ENCODE measurements around the gene TNKS1BP1. TPM values are rescaled to one million over a fixed set of nuclear protein-coding genes. Genes with fewer than 3 reads are reported as not detected.
"Not testable (repeated sequence)": the region's sequence is repeated elsewhere in the genome, so short reads cannot be mapped to it uniquely, and the experiment has no call there.

Gene TNKS1BP1
- total RNA-seq, 1 experiment from 2014 or later, result 129 TPM

- DNase-seq (ENCODE audit: low spot score), result no peak
Observed at GRCh38 chr11:57353446-57353845, 28.7 kb upstream of the TNKS1BP1 start.

DNA sequence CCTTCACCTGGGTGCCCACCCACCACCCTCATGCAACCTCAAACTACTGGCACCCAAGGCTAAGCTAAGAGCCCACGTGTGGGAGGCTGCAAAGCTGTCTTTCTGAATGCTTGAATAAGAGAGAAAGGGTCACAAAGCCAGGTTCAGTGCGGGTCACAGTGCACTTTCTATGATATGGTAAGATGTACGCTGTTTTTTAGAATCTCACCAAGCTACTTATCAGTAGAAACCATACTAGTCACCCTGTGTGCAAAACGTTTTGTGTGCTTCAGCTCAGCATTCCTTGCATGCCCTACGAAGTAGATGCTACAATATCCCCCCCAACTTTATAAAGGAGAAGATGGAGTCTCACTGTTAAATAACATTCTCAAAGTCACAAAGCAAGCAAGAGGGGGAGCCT is 28.3 kb upstream of the TNKS1BP1 start:
- no peak for DNase-seq (ENCODE audit: low spot score)

DNA sequence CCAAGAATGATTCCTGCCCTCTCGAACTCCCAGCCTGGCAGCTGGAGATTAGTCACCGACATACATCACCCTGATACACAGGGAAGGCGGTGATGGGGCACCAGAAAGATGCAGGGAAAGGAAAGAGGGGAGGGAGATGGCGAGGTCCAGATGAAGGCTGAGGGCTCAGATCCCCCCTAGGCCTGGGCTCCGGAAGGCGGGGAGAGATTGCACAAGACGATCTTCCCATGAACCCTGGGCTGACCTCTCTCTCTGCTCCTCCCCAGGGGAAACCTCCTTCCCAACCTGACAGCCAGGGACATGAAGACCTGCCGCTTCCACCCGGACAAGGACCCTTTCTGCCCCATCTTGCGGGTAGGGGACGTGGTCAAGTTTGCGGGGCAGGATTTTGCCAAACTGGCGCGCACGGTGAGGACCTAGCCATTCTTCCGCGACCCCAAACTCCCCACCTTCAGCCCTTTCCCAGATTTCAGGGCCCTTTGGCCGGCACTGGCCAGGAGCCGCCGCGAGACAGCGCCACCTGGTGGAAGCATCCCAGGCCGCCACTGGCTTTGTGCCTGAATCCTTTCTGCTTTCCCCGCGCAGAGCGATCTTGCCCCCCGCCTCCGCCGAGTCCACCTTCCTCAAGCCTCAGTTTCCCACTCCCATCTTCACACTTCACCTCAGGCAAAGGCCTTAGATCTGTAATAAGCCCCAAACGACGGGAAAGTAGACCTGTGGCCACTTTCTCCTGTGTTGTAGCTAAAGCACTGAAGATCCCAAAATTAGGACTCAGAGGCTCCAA is 24.9 kb upstream of the TNKS1BP1 start:
- DNase-seq (ENCODE audit: low spot score), result peak; percentile 65

DNA sequence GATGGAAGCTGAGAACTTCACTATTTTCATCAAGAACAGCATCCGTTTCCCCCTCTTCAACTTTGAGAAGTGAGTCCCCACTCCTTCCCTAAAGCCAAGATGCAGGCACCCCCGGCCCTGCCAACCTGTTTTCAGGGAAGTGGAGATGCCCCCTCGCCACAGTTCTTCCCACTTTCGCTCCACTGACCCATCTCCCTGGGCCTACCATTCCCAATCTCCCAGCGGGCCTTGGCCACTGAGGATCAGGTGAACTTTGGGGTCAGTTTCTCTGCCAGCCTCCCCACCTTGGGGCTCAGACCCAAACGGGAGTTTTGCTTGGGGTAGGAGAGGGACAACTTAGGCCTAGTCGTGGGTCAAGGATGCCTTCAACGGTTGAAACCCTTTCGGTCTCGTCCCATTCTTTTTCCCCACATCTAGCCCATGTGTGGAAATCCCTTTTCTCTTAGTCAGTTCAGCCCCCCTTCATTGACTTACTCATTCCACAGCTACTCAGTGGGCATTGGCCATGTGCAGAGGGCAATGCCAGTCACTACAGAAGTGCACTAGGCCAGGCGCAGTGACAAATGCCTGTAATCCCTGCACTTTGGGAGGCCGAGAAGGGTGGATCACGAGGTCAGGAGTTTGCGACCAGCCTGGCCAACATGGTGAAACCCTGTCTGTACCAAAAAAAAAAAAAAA is 24.0 kb upstream of the TNKS1BP1 start:
- DNase-seq (ENCODE audit: low spot score), result no peak

DNA sequence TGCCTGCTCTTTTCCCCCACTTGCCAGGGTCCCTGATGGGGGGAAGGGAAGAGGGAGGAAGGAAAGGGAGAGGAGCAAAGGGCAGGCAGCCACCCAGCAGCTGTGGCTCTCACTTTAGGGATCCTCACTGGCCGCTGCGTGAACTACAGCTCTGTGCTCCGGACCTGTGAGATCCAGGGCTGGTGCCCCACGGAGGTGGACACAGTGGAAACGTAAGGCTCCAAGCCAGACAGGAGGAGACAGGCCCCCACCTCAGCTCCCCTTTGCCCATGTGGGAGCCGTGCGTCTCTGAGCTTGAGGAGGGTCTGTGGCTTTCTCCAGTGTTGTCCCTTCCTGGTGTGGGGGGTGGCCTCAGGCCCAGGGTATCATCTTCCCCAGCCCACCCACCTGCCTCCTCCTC is 23.3 kb upstream of the TNKS1BP1 start:
- DNase-seq (ENCODE audit: low spot score), result no peak

- no peak for DNase-seq (ENCODE audit: low spot score)
Observed at GRCh38 chr11:57347336-57347735, 22.6 kb upstream of the TNKS1BP1 start.

GRCh38 chr11:57345555-57346211 is 20.9 kb upstream of the TNKS1BP1 start:
- DNase-seq (ENCODE audit: low spot score), result peak; percentile 97

DNA sequence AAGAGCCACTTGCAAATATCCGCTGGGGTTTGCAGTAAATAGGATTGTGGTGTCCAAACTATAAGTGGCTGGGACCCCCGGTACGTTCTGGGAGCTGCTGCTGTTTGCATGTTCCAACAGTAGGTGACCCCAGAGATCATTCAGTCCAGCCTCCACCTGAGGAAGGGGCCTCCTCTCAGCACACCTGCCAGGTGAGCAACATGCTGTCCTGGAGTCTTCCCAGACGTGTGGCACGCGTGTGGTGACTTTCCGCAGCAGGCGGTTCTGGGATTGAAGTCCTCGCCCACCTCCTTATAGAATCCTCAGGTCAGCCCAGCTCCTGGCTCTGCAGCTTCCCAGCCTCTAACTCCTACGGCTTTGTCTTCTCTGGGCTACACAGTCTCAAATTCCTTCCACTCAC is 20.1 kb upstream of the TNKS1BP1 start:
- DNase-seq (ENCODE audit: low spot score), result no peak

DNA sequence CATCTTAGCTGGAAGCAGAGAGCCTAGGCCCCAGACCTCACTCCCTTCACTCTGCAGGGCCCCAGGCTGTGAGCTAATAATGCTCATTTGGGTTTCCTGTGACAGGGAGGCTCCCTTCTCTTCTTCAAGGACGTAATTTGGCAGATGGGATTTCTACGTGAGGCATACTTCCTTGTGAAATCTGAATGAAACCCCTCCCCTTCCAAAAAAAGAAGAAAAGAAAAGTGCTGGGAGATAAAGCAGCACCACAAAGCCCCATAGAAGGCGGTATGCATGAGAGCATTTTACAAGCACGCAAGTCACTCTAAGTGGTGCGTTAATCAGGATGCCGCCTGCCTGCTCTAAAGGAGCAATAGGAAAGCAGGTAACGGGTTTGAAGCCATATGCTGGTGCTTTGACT is 19.1 kb upstream of the TNKS1BP1 start:
- DNase-seq (ENCODE audit: low spot score), result no peak

DNA sequence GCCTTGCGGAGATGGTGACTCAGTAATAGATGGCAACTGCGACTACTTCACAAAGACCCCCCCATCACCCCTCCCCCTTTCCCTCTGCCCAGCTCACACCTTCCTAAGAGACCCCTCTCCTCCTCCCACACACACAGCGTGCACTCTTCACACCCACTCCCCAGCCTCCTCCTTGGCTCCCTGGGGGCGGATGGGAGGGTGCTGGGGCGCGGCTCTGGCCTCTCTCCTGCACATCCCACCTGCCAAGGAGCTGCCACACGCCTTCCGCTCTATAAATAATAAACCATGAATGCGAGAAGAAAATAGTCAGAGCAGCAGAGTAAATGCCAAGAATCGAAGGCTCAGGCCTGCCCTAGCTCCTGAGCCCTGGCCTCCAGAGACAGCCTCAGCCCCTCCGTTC is 17.9 kb upstream of the TNKS1BP1 start:
- no peak for DNase-seq (ENCODE audit: low spot score)

DNA sequence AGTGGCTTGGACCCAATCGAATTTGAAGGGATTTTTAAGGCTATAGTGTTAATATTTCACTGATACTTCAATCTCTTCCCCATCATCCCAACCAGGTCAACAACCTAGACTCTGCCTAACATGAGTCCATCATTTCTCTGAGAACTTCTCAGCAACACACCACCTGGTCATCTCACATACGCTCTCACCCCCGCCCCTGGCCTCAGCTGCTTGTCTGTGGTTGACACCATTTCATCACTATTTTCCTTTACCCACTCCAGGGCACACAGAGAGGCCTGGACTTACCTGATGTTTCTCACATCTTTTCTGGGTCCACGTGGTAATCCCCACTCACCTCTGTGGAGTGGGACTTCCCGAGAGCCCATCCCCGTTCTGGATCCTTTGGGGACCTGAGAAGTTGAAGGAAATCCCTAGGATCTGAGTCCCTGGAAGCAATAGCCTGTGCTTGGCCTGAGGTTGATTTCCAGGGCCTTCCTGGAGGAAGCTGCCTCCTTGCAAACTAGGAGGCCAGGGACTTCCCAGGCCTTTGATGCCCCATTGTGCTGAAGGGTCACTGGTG is 16.6 kb upstream of the TNKS1BP1 start:
- no peak for DNase-seq (ENCODE audit: low spot score)

DNA sequence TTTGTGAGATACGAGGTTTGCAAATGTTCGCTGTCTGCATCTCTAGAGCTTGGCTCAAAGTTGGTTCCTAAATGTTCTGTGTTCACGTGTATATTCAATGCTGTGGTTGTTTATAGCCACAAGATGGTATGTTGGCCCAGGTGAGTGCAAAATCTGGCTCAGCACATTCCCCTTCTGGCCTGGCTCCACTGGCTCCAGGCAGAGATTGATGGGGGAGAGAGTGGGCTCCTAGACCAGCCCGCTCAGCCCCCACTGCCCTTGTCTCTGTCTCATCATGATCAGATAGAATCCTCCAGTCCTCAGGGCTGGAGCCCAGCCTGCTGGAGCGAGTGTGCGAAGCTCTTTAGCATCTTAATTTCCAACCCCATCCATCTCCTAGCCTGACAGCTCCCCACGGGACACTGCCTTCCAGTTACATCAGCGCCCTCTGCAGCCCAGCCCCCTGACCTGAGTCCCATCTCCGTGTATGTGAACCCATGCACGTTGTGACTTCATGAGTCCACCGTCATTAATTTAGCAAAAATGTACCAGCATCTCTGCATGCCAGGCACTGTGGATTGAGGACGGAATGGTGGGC is 15.4 kb upstream of the TNKS1BP1 start:
- peak; percentile 36 for DNase-seq (ENCODE audit: low spot score)

- no peak for DNase-seq (ENCODE audit: low spot score)
Observed at GRCh38 chr11:57339328-57339727, 14.6 kb upstream of the TNKS1BP1 start.

GRCh38 chr11:57338142-57338541 is 13.4 kb upstream of the TNKS1BP1 start, which contains the start of gene P2RX3:
TSS of gene P2RX3 (plus strand) at chr11:57338352. CDS start at chr11:57338551, 199 bp downstream.
- no peak for DNase-seq (ENCODE audit: low spot score)

- not testable (repeated sequence) for DNase-seq (ENCODE audit: low spot score)
Observed at GRCh38 chr11:57336856-57337255, 12.1 kb upstream of the TNKS1BP1 start.

GRCh38 chr11:57336111-57336666 is 11.4 kb upstream of the TNKS1BP1 start:
- DNase-seq (ENCODE audit: low spot score), result no peak

- DNase-seq (ENCODE audit: low spot score), result peak; percentile 91
Observed at GRCh38 chr11:57335343-57336110, 10.8 kb upstream of the TNKS1BP1 start, which contains the start of gene SSRP1. TSS of gene SSRP1 (minus strand) at chr11:57335892. CDS start at chr11:57335121, 771 bp downstream.

GRCh38 chr11:57335023-57335342 is 10.2 kb upstream of the TNKS1BP1 start:
- peak; percentile 41 for DNase-seq (ENCODE audit: low spot score)

GRCh38 chr11:57332694-57333440 is 8.1 kb upstream of the TNKS1BP1 start:
- DNase-seq (ENCODE audit: low spot score), result no peak

DNA sequence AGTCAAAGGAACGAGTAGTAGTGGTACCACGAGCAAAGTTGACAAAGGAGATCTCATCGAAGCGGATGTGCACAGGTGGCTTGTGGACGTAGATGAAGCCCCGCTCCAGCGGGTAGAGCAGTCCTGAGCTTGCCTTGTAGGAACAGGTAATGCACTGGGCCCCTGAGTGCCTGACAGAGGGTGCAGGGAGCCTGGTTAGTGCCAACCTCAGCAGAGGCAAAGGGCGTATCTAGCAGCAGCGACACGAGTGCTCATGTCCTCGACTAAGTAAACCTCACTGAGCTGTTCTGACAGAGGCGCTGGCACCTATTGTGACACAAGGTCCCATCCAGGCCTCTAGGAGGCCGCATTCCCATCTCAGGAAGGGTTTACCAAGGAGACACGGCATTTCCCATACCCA is 7.0 kb upstream of the TNKS1BP1 start:
- no peak for DNase-seq (ENCODE audit: low spot score)

Data from HT-29 (cell line).